ENCODE measurements around the gene SP110.

SP110 gene

GRCh38 chr2:230246206-230246605 is 26.4 kb upstream of the SP110 start:
- Histone ChIP-seq H3K4me3 (replicated peaks; ENCODE audit: low read depth, low read length) (no peak overlapping the region), H3K27me3 (replicated peaks; ENCODE audit: control insufficient read depth, insufficient read depth, low read length) (no peaks in the 10 kb centered on the region), H3K36me3 (ENCODE audit: control insufficient read depth, insufficient read depth, low read length) (peaks cover 20% of the 10 kb centered on the region)
- DNase-seq (ENCODE audit: extremely low read depth, insufficient read length), result no peak
- TF ChIP-seq CTCF (IDR thresholded peaks at IDR 0.05; ENCODE audit: insufficient read depth, low read length, poor library complexity, severe bottlenecking), result no peak

- Histone ChIP-seq H3K4me3 (replicated peaks; ENCODE audit: low read depth, low read length) (no peak overlapping the region), H3K27me3 (replicated peaks; ENCODE audit: control insufficient read depth, insufficient read depth, low read length) (no peaks in the 10 kb centered on the region), H3K36me3 (ENCODE audit: control insufficient read depth, insufficient read depth, low read length) (peaks cover 16% of the 10 kb centered on the region)
- TF ChIP-seq CTCF (IDR thresholded peaks at IDR 0.05; ENCODE audit: insufficient read depth, low read length, poor library complexity, severe bottlenecking), result no peak
- DNase-seq (ENCODE audit: extremely low read depth, insufficient read length), result no peak
These were observed 24.4 kb upstream of the SP110 start for GRCh38 chr2:230244211-230244610.

- Histone ChIP-seq H3K4me3 (replicated peaks; ENCODE audit: low read depth, low read length) (no peak overlapping the region), H3K36me3 (ENCODE audit: control insufficient read depth, insufficient read depth, low read length) (peaks cover 11% of the 10 kb centered on the region), H3K27me3 (replicated peaks; ENCODE audit: control insufficient read depth, insufficient read depth, low read length) (no peaks in the 10 kb centered on the region)
- no peak for TF ChIP-seq CTCF (IDR thresholded peaks at IDR 0.05; ENCODE audit: insufficient read depth, low read length, poor library complexity, severe bottlenecking)
- DNase-seq (ENCODE audit: extremely low read depth, insufficient read length), result peak; percentile 55
These were observed 15.1 kb upstream of the SP110 start for GRCh38 chr2:230234845-230235244.

GRCh38 chr2:230234122-230234722 is 14.4 kb upstream of the SP110 start:
- Histone ChIP-seq H3K4me3 (replicated peaks; ENCODE audit: low read depth, low read length) (no peak overlapping the region), H3K36me3 (ENCODE audit: control insufficient read depth, insufficient read depth, low read length) (peaks cover 11% of the 10 kb centered on the region), H3K27me3 (replicated peaks; ENCODE audit: control insufficient read depth, insufficient read depth, low read length) (no peaks in the 10 kb centered on the region)
- TF ChIP-seq CTCF (IDR thresholded peaks at IDR 0.05; ENCODE audit: insufficient read depth, low read length, poor library complexity, severe bottlenecking), result no peak
- no peak for DNase-seq (ENCODE audit: extremely low read depth, insufficient read length)

- no peak overlapping the region for H3K4me3 ChIP-seq (replicated peaks; ENCODE audit: low read depth, low read length)
- peaks cover 4% of the 10 kb centered on the region for H3K36me3 ChIP-seq (ENCODE audit: control insufficient read depth, insufficient read depth, low read length)
- no peak for DNase-seq (ENCODE audit: extremely low read depth, insufficient read length)
- H3K27me3 ChIP-seq (replicated peaks; ENCODE audit: control insufficient read depth, insufficient read depth, low read length), result no peaks in the 10 kb centered on the region
- TF ChIP-seq CTCF (IDR thresholded peaks at IDR 0.05; ENCODE audit: insufficient read depth, low read length, poor library complexity, severe bottlenecking), result no peak
These were observed 11.5 kb upstream of the SP110 start for GRCh38 chr2:230231251-230231650.
